Prostate gland (tissue), 2 donors: Measurements from ENCODE around the gene PDE6A. TPM values are rescaled to one million over a fixed set of nuclear protein-coding genes. Genes with fewer than 3 reads are reported as not detected.

Experiments
- DNase-seq: peaks from one replicate; pipeline ENCODE4 v3.0.0-alpha.2; 2019; ENCODE audit warnings: low spot score
- H3K27ac ChIP-seq, 2 donors: fragments of 200-600 bp; sonication (generic); 2 replicates each; pipeline ENCODE4 v1.5.1; 2017 to 2019
- H3K27me3 ChIP-seq: fragments of 200-600 bp; sonication (generic); replicated peaks from 2 replicates; pipeline ENCODE4 v1.5.1; 2019; ENCODE audit not compliant: insufficient read depth
- H3K36me3 ChIP-seq, 2 donors: fragments of 200-600 bp; sonication (generic); 1 replicate in 1 of 2; 2 replicates in 1 of 2; pipeline versions ENCODE4 v1.5.1 to v1.8.1; 2017 to 2019
- H3K4me1 ChIP-seq: fragments of 200-600 bp; sonication (generic); replicated peaks from 2 replicates; pipeline ENCODE4 v1.5.1; 2019
- H3K4me3 ChIP-seq, 2 donors: fragments of 200-600 bp; sonication (generic); 2 replicates each; pipeline ENCODE4 v1.5.1; 2017 to 2019
- H3K9me3 ChIP-seq: fragments of 200-600 bp; sonication (generic); 2 replicates; pipeline ENCODE4 v1.5.1; 2017
- POLR2A ChIP-seq: fragments of 450-650 bp; IDR thresholded peaks from one replicate; pipeline ENCODE4 v1.6.1; 2016; ENCODE audit warnings: antibody characterized with exemption, mild to moderate bottlenecking
- POLR2AphosphoS5 ChIP-seq: sonication (generic); formaldehyde crosslinking; IDR thresholded peaks from one replicate; pipeline ENCODE4 v1.6.1; 2017; ENCODE audit warnings: antibody characterized with exemption
- WGBS: methylation state at CpG from one replicate; pipeline ENCODE4 v1.1.5; 2018; 5-methylcytosine and 5-hydroxymethylcytosine counted together
- intact Hi-C: fragments of 100-400 bp; cut with DNase I; formaldehyde crosslinking; loops from one replicate; pipeline ENCODE4 v1.14.2; 2022
- total RNA-seq, 2 donors: library from RNA; depleted of rRNA; stranded (reverse); fragments of >200 nt; gene quantifications; one replicate each; pipeline ENCODE4 v1.1.0, GENCODE V29; 2016
- TF ChIP-seq, protein P1 (sequence below), 4 experiments: fragments of 200-600 bp in 2 of 4; fragments of 450-650 bp in 2 of 4; sonication (generic) in 2 of 4; IDR thresholded peaks; 1 replicate in 3 of 4; 2 replicates in 1 of 4; pipeline ENCODE4 v1.5.1; 2016 to 2019; ENCODE audit warnings: antibody characterized with exemption in 4 of 4, mild to moderate bottlenecking in 2 of 4, moderate library complexity in 2 of 4

Gene PDE6A
- total RNA-seq, 2 donors from 2014 or later: 0.91 TPM; not detected in 1

DNA sequence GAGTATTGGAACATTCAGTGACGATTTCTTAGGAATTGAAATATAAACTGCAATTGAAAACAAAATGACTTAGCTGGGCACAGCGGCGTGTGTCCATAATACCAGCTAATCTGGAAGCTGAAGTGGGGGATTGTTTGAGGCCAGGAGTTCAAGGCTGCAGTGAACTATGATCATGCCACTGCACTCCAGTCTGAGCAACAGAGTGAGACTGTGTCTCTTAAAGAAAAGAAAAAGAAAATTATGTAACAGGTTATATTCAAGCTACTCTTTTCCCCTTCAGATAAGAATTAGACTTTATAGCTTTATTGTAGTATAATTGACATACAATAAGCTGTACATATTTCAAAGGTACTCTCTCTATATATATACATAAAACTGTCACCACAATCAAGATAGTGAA lies 22.4 kb upstream of the PDE6A start:
- Histone ChIP-seq H3K27ac (no peak overlapping the region), H3K36me3 (no peaks in the 10 kb centered on the region), H3K4me1 (no peaks in the 10 kb centered on the region), H3K27me3 (no peaks in the 10 kb centered on the region), H3K9me3 (no peaks in the 10 kb centered on the region), H3K4me3 (no peak overlapping the region)
- intact Hi-C loops: no loop called here
- no peak for TF ChIP-seq POLR2AphosphoS5
- TF ChIP-seq POLR2A: no peak
- TF ChIP-seq, protein P1, sequence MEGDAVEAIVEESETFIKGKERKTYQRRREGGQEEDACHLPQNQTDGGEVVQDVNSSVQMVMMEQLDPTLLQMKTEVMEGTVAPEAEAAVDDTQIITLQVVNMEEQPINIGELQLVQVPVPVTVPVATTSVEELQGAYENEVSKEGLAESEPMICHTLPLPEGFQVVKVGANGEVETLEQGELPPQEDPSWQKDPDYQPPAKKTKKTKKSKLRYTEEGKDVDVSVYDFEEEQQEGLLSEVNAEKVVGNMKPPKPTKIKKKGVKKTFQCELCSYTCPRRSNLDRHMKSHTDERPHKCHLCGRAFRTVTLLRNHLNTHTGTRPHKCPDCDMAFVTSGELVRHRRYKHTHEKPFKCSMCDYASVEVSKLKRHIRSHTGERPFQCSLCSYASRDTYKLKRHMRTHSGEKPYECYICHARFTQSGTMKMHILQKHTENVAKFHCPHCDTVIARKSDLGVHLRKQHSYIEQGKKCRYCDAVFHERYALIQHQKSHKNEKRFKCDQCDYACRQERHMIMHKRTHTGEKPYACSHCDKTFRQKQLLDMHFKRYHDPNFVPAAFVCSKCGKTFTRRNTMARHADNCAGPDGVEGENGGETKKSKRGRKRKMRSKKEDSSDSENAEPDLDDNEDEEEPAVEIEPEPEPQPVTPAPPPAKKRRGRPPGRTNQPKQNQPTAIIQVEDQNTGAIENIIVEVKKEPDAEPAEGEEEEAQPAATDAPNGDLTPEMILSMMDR (IDR thresholded peaks at IDR 0.05): no peak
- DNase-seq: no peak
- WGBS: 86% methylated on average over 3 of the region's 3 CpGs

DNA sequence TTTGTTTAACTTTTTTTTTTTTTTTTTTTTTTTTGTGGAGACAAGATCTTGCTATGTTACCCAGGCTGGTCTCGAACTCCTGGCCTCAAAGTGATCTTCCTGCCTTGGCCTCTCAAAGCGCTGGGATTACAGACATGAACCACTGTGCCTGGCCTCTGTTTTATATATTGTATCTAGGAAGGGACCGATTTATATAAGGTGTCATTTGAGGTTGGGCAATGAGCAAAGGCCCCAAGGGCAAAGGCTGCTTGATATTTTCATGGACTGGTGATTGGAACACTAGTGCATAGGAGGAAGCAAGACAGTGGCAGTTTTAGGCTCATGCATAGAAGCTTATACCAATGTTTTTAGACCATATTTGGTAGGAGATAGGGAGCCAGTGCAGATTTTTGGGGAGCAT lies 19.1 kb upstream of the PDE6A start:
- no peak overlapping the region for H3K4me3 ChIP-seq
- H3K9me3 ChIP-seq: no peaks in the 10 kb centered on the region
- TF ChIP-seq POLR2AphosphoS5 (no peak), POLR2A (no peak)
- TF ChIP-seq, protein P1 (IDR thresholded peaks at IDR 0.05): no peak
- no peaks in the 10 kb centered on the region for H3K27me3 ChIP-seq
- H3K36me3 ChIP-seq: no peaks in the 10 kb centered on the region
- 100% methylated on average over 3 of the region's 3 CpGs for WGBS
- no peak for DNase-seq
- H3K4me1 ChIP-seq: no peaks in the 10 kb centered on the region
- no peak overlapping the region for H3K27ac ChIP-seq
- intact Hi-C loops: loop anchor here (5.0 kb wide), 3 partner anchors 111 to 326 kb away; no protein-coding TSS in a partner anchor

DNA sequence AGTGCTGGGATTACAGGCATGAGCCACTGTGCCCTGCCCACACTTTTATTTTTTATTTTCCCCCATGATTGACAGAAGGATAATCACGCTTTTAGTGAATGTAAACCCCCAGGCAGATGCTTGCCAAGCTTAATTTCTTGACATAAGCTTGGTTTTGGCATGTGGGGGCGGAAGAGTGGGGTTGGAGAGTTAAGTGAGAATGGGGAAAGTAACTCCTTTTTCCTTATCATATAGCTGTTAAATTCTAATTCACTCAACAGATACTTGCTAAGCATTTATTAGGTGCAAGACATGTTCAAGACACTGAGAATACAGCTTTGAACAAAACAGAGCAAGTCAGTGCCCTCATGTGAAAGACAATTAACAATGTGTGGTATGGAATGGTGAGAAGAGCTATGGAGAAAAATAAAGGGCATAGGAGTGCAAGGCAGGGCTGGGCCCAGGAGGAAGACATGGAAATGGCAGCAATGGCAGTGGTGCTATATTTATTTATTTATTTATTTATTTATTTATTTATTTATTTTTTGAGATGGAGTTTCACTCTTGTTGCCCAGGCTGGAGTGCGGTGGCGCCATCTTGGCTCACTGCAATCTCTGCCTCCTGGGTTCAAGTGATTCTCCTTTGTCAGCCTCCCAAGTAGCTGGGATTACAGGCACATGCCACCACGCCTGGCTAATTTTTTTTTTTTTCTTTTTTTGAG lies 18.2 kb upstream of the PDE6A start:
- no peak for TF ChIP-seq POLR2A
- no peak for TF ChIP-seq POLR2AphosphoS5
- TF ChIP-seq, protein P1 (IDR thresholded peaks at IDR 0.05): no peak
- 89% methylated on average over 5 of the region's 5 CpGs for WGBS
- H3K4me3 ChIP-seq: no peak overlapping the region
- no peaks in the 10 kb centered on the region for H3K9me3 ChIP-seq
- no peak for DNase-seq
- H3K27ac ChIP-seq: no peak overlapping the region
- intact Hi-C loops: loop anchor here (5.0 kb wide), 3 partner anchors 110 to 325 kb away; no protein-coding TSS in a partner anchor
- H3K4me1 ChIP-seq: no peaks in the 10 kb centered on the region
- H3K27me3 ChIP-seq: no peaks in the 10 kb centered on the region
- H3K36me3 ChIP-seq: no peaks in the 10 kb centered on the region

DNA sequence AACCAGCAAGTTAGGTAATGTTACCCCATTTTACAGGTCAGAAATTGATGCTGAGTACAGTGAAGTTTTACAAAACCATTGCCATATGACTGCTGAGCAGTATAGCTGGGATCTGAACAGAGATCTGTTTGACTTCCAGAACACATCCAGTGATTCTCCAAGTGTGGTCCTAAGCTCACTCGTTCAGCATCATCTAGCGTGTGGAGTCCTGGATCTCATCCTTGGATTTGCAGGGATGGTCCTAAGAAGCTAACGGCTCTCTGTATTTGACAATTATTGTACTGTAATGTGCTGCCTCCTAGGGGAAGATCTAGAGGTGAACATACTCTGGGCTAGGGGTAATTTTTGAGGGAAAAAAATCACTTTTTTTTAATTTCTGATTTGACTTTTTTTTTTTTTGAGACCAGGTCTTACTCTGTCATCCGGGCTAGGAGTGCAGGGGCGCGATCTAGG lies 17.4 kb upstream of the PDE6A start:
- H3K27me3 ChIP-seq: no peaks in the 10 kb centered on the region
- no peaks in the 10 kb centered on the region for H3K9me3 ChIP-seq
- no peaks in the 10 kb centered on the region for H3K36me3 ChIP-seq
- no peak overlapping the region for H3K27ac ChIP-seq
- H3K4me1 ChIP-seq: no peaks in the 10 kb centered on the region
- intact Hi-C loops: loop anchor here (2.0 to 5.0 kb wide), 4 partner anchors 110 to 325 kb away; no protein-coding TSS in a partner anchor
- WGBS: 50% methylated on average over 6 of the region's 6 CpGs
- no peak for DNase-seq
- H3K4me3 ChIP-seq: no peak overlapping the region
- TF ChIP-seq, protein P1 (IDR thresholded peaks at IDR 0.05): peak in 3 of 4 experiments; percentile 54 to 72 (median 66)
- no peak for TF ChIP-seq POLR2A
- TF ChIP-seq POLR2AphosphoS5: peak; percentile 32

DNA sequence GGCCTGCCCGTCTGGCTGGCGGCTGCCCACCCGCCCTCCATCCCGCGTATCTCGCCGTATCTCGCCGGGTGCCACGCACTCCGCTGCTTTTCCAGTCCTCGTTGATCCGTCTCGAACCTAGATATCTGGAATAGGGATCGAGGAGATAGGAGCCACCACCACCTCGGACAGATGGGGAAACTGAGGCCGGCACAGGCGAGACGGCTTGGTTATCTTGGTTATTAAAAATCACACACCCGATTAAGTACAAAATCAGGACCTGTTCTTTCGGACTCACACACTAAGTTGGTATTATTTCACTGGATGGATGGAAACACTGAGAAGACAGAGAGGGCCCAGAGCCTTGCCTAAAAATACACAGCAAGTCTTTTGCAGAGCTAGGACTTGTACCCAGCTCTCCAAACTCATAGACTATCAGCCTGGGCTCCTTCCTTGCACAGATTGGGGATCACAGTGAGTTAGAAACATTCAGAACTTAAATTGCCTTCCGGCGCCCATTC lies 16.6 kb upstream of the PDE6A start:
- 13% methylated on average over 20 of the region's 23 CpGs for WGBS
- Histone ChIP-seq H3K36me3 (no peaks in the 10 kb centered on the region), H3K4me3 (peak overlapping the region; percentile 77), H3K27me3 (no peaks in the 10 kb centered on the region), H3K9me3 (no peaks in the 10 kb centered on the region), H3K27ac (peak overlapping the region; percentile 87 to 92), H3K4me1 (no peaks in the 10 kb centered on the region)
- DNase-seq: no peak
- intact Hi-C loops: loop anchor here (2.0 to 5.0 kb wide), 4 partner anchors 109 to 324 kb away; no protein-coding TSS in a partner anchor
- TF ChIP-seq, protein P1 (IDR thresholded peaks at IDR 0.05): no peak
- TF ChIP-seq POLR2AphosphoS5 (no peak), POLR2A (no peak)
